HepG2 (cell line): ENCODE measurements around the gene ADAMTS17. TPM values are rescaled to one million over a fixed set of nuclear protein-coding genes. Genes with fewer than 3 reads are reported as not detected.

ENCODE experiments used
- FUBP1 ChIP-seq: sonication (generic); formaldehyde crosslinking; IDR thresholded peaks from 2 replicates; pipeline ENCODE4 v1.5.1; 2020; ENCODE audit warnings: missing genetic modification reagents, mild to moderate bottlenecking, borderline replicate concordance
- GABPA ChIP-seq, 2 experiments: IDR thresholded peaks; 2 replicates each; pipeline ENCODE4 v1.6.1; 2011 to 2016; ENCODE audit warnings: low read depth in 2 of 2, low read length in 1 of 2, missing biosample characterization in 1 of 2, missing genetic modification characterization in 1 of 2
- HMG20A ChIP-seq: IDR thresholded peaks from 2 replicates; pipeline ENCODE4 v1.6.1; 2016; ENCODE audit warnings: borderline replicate concordance
- JUNB ChIP-seq: sonication (generic); formaldehyde crosslinking; IDR thresholded peaks from 2 replicates; pipeline ENCODE4 v1.8.0; 2022; ENCODE audit warnings: missing genetic modification reagents, mild to moderate bottlenecking, borderline replicate concordance
- MXI1 ChIP-seq: IDR thresholded peaks from 3 replicates; pipeline ENCODE4 v1.6.1; 2012; ENCODE audit warnings: low read depth, low read length, inconsistent platforms, borderline replicate concordance
- NCOA1 ChIP-seq: sonication (generic); formaldehyde crosslinking; IDR thresholded peaks from 2 replicates; pipeline ENCODE4 v1.9.0; 2021; ENCODE audit warnings: missing genetic modification reagents
- NPAS2 ChIP-seq: sonication (generic); formaldehyde crosslinking; IDR thresholded peaks from 2 replicates; pipeline ENCODE4 v1.8.0; 2022; ENCODE audit warnings: mild to moderate bottlenecking, missing genetic modification reagents, borderline replicate concordance
- PITX1 ChIP-seq: sonication (generic); formaldehyde crosslinking; IDR thresholded peaks from 2 replicates; pipeline ENCODE4 v1.5.1; 2020; ENCODE audit warnings: mild to moderate bottlenecking, missing genetic modification reagents
- TOPORS ChIP-seq: sonication (generic); formaldehyde crosslinking; IDR thresholded peaks from 2 replicates; pipeline ENCODE4 v1.8.0; 2023; ENCODE audit warnings: mild to moderate bottlenecking, missing genetic modification reagents
- ZBTB42 ChIP-seq: sonication (generic); formaldehyde crosslinking; IDR thresholded peaks from 2 replicates; pipeline ENCODE4 v1.5.0; 2020; ENCODE audit warnings: mild to moderate bottlenecking, missing genetic modification reagents
- ZFP41 ChIP-seq: sonication (generic); formaldehyde crosslinking; IDR thresholded peaks from 2 replicates; pipeline ENCODE4 v1.4.0; 2020; ENCODE audit warnings: mild to moderate bottlenecking, missing genetic modification reagents, borderline replicate concordance
- ZGPAT ChIP-seq: IDR thresholded peaks from 2 replicates; pipeline ENCODE4 v1.6.1; 2016; ENCODE audit warnings: mild to moderate bottlenecking
- ZNF20 ChIP-seq: sonication (generic); formaldehyde crosslinking; IDR thresholded peaks from 2 replicates; pipeline ENCODE4 v1.4.0; 2020; ENCODE audit warnings: mild to moderate bottlenecking, moderate library complexity, missing genetic modification reagents
- ZNF260 ChIP-seq: sonication (generic); formaldehyde crosslinking; IDR thresholded peaks from 2 replicates; pipeline ENCODE4 v1.4.0; 2020; ENCODE audit warnings: missing genetic modification reagents, low read depth, mild to moderate bottlenecking, borderline replicate concordance
- ZNF354B ChIP-seq: sonication (generic); formaldehyde crosslinking; IDR thresholded peaks from 2 replicates; pipeline ENCODE4 v1.8.0; 2022; ENCODE audit warnings: mild to moderate bottlenecking, missing genetic modification reagents
- ZNF564 ChIP-seq: sonication (generic); formaldehyde crosslinking; IDR thresholded peaks from 2 replicates; pipeline ENCODE4 v1.8.1; 2023; ENCODE audit warnings: mild to moderate bottlenecking, missing genetic modification reagents
- ZNF746 ChIP-seq: sonication (generic); formaldehyde crosslinking; IDR thresholded peaks from 2 replicates; pipeline ENCODE4 v1.8.0; 2022; ENCODE audit warnings: mild to moderate bottlenecking, missing genetic modification reagents
- ZNF75D ChIP-seq: sonication (generic); formaldehyde crosslinking; IDR thresholded peaks from 2 replicates; pipeline ENCODE4 v1.8.1; 2023; ENCODE audit warnings: missing genetic modification reagents, mild to moderate bottlenecking, borderline replicate concordance
- polyA plus RNA-seq, 8 experiments: library from polyadenylated mRNA; depleted of rRNA in 3 of 8; stranded (reverse) in 7 of 8; unstranded in 1 of 8; fragments of >200 nt; fragmentation: Illumina TruSeq in 4 of 8; extraction: Trizol in 4 of 8; gene quantifications; 2 replicates each; pipeline versions ENCODE4 v1.2.1 to v1.2.3, GENCODE V29; 2011 to 2016; ENCODE audit warnings: low read depth in 4 of 8, missing spikeins in 1 of 8, mixed read lengths in 1 of 8; ENCODE audit not compliant: insufficient read depth in 1 of 8
- total RNA-seq, 5 experiments: library from RNA; depleted of rRNA; stranded (reverse); fragments of >200 nt; fragmentation: Illumina TruSeq; extraction: Trizol; gene quantifications; 2 replicates each; pipeline ENCODE4 v1.2.3, GENCODE V29; 2016; ENCODE audit warnings: low read depth in 1 of 5
- TF ChIP-seq, protein P1 (sequence below): sonication (generic); formaldehyde crosslinking; IDR thresholded peaks from 2 replicates; pipeline ENCODE4 v1.8.0; 2022; ENCODE audit warnings: mild to moderate bottlenecking, missing genetic modification reagents, borderline replicate concordance
- TF ChIP-seq, protein P2 (sequence below): sonication (generic); formaldehyde crosslinking; IDR thresholded peaks from 2 replicates; pipeline ENCODE4 v1.4.0; 2020; ENCODE audit warnings: mild to moderate bottlenecking, low read depth, missing genetic modification reagents
- TF ChIP-seq, protein P3 (sequence below): sonication (generic); formaldehyde crosslinking; IDR thresholded peaks from 2 replicates; pipeline ENCODE4 v1.4.0; 2020; ENCODE audit warnings: low read depth, mild to moderate bottlenecking, missing genetic modification reagents

The ADAMTS17 gene
- total and polyA plus RNA-seq, 2 of the 13 experiments (the other 11 are each of a cell fraction or from before 2014, with no cell fraction given), result 0.02 to 0.04 TPM

DNA sequence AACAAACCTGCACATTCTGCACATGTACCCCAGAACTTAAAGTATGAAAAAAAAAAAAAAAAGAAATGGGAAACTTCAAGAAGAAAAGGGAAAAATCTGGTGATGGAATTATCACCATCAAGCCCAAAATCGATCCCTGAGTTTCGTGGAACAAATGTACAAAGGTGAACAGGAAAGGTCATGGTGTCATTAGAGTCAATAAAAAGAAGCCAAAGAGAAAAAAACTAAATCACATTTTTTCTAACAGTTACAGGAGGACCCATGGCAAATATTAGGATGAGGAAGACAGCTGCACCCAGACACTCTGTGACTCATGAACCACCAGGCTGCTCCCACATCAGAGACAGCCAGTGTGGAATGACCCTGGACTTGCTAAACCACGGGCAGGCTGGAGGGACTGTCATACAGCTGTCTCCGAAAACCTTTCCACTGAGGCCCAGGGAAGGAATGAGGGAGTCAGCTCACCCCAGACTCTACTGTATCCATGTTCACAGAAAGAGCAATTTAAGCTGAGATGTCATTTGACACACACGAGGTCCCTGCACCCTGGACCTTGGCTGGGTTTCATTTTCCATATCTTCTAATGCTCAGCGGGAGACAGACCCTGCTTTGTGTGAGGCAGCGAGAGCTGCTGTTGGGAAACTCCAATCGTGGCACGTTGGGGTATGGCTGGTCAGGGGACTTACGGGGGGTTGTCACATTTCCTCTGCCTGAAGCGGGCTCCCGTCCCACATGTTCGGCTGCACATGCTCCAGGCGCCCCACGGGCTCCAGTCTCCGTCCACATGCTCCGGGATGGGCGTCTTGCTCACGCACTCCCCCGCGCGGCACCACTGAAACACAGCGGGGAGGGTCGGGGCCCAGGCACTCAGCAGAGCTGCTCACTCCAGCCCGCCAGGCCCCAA lies 210.2 kb downstream of the ADAMTS17 start (continued):
- TF ChIP-seq, protein P1, sequence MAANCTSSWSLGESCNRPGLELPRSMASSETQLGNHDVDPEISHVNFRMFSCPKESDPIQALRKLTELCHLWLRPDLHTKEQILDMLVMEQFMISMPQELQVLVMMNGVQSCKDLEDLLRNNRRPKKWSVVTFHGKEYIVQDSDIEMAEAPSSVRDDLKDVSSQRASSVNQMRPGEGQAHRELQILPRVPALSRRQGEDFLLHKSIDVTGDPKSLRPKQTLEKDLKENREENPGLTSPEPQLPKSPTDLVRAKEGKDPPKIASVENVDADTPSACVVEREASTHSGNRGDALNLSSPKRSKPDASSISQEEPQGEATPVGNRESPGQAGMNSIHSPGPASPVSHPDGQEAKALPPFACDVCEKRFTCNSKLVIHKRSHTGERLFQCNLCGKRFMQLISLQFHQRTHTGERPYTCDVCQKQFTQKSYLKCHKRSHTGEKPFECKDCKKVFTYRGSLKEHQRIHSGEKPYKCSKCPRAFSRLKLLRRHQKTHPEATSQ (CRISPR knock-in tag), result no peak
- TF ChIP-seq ZNF354B (CRISPR knock-in tag) (no peak), MXI1 (no peak), ZBTB42 (CRISPR knock-in tag) (peak; percentile 59; the same call in 1 of the 2 replicates), ZFP41 (peak; percentile 81; the same call in 1 of the 2 replicates), ZNF260 (no peak), ZNF20 (CRISPR knock-in tag) (0 out of 2 replicates have a peak, but pooled peaks have one; percentile 67), ZGPAT (CRISPR knock-in tag) (peak; percentile 71; the same call in 1 of the 2 replicates), JUNB (CRISPR knock-in tag) (no peak), TOPORS (CRISPR knock-in tag) (0 out of 2 replicates have a peak, but pooled peaks have one; percentile 48), NPAS2 (CRISPR knock-in tag) (no peak), ZNF564 (CRISPR knock-in tag) (0 out of 2 replicates have a peak, but pooled peaks have one; percentile 40), HMG20A (CRISPR knock-in tag) (no peak), ZNF75D (CRISPR knock-in tag) (no peak), FUBP1 (no peak), NCOA1 (CRISPR knock-in tag) (no peak), PITX1 (CRISPR knock-in tag) (peak; percentile 70), GABPA (IDR thresholded peaks at IDR 0.05; ENCODE audit: low read depth, low read length) (no peak), GABPA (CRISPR knock-in tag; IDR thresholded peaks at IDR 0.05; ENCODE audit: low read depth) (peak; percentile 42; the same call in 1 of the 2 replicates), ZNF746 (no peak)
- TF ChIP-seq, protein P2, sequence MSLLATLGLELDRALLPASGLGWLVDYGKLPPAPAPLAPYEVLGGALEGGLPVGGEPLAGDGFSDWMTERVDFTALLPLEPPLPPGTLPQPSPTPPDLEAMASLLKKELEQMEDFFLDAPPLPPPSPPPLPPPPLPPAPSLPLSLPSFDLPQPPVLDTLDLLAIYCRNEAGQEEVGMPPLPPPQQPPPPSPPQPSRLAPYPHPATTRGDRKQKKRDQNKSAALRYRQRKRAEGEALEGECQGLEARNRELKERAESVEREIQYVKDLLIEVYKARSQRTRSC (CRISPR knock-in tag), result no peak
- TF ChIP-seq, protein P3, sequence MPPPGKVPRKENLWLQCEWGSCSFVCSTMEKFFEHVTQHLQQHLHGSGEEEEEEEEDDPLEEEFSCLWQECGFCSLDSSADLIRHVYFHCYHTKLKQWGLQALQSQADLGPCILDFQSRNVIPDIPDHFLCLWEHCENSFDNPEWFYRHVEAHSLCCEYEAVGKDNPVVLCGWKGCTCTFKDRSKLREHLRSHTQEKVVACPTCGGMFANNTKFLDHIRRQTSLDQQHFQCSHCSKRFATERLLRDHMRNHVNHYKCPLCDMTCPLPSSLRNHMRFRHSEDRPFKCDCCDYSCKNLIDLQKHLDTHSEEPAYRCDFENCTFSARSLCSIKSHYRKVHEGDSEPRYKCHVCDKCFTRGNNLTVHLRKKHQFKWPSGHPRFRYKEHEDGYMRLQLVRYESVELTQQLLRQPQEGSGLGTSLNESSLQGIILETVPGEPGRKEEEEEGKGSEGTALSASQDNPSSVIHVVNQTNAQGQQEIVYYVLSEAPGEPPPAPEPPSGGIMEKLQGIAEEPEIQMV (CRISPR knock-in tag), result no peak
